ENCODE measurements around the gene CLRN1. TPM values are rescaled to one million over a fixed set of nuclear protein-coding genes. Genes with fewer than 3 reads are reported as not detected.

CLRN1 gene
- total RNA-seq, 2 experiments from 2014 or later, result not detected

- intact Hi-C loops (cut with micrococcal nuclease; ENCODE audit: unreplicated experiment), result no loop called here
- no peaks in the 10 kb centered on the region for H3K36me3 ChIP-seq (ENCODE audit: insufficient read depth, low read length)
- no peak overlapping the region for H3K27ac ChIP-seq (ENCODE audit: low read depth, low read length, poor library complexity, severe bottlenecking)
- H3K4me1 ChIP-seq (ENCODE audit: insufficient read depth, low read length, poor library complexity, severe bottlenecking), result no peaks in the 10 kb centered on the region
- H3K9me3 ChIP-seq (ENCODE audit: low read length), result no peaks in the 10 kb centered on the region
- H3K4me2 ChIP-seq (ENCODE audit: low read length), result no peak overlapping the region
- no peaks in the 10 kb centered on the region for H3K9me2 ChIP-seq (ENCODE audit: insufficient read depth, low read length)
- H3K79me2 ChIP-seq (ENCODE audit: insufficient read depth, low read depth, low read length), result no peaks in the 10 kb centered on the region
- TF ChIP-seq EZH2phosphoT487 (IDR thresholded peaks at IDR 0.05; ENCODE audit: borderline replicate concordance, low read depth, low read length) (no peak), CTCF (conservative IDR thresholded peaks at IDR 0.05; ENCODE audit: low read length) (no peak)
- no peak overlapping the region for H2AFZ ChIP-seq (ENCODE audit: low read length)
- ChIA-PET CTCF (ENCODE audit: unreplicated experiment) (no interaction called here), POLR2A (no interaction called here)
- BruUV-seq (replicated peaks), result no TSS peak
- H3K4me3 ChIP-seq (ENCODE audit: low read depth, low read length, poor library complexity, severe bottlenecking), result no peak overlapping the region
- H4K20me1 ChIP-seq (ENCODE audit: insufficient read depth, low read length), result no peaks in the 10 kb centered on the region
- DNase-seq (ENCODE audit: low spot score), result no peak
Measured at GRCh38 chr3:150936693-150937092, 35.8 kb downstream of the CLRN1 start.

- Histone ChIP-seq H3K79me2 (ENCODE audit: insufficient read depth, low read depth, low read length) (no peaks in the 10 kb centered on the region), H3K4me1 (ENCODE audit: insufficient read depth, low read length, poor library complexity, severe bottlenecking) (no peaks in the 10 kb centered on the region), H3K9me3 (ENCODE audit: low read length) (no peaks in the 10 kb centered on the region), H4K20me1 (ENCODE audit: insufficient read depth, low read length) (no peaks in the 10 kb centered on the region), H2AFZ (ENCODE audit: low read length) (no peak overlapping the region), H3K9me2 (ENCODE audit: insufficient read depth, low read length) (no peaks in the 10 kb centered on the region), H3K4me3 (ENCODE audit: low read depth, low read length, poor library complexity, severe bottlenecking) (no peak overlapping the region), H3K4me2 (ENCODE audit: low read length) (no peak overlapping the region), H3K27ac (ENCODE audit: low read depth, low read length, poor library complexity, severe bottlenecking) (no peak overlapping the region), H3K36me3 (ENCODE audit: insufficient read depth, low read length) (no peaks in the 10 kb centered on the region)
- no peak for TF ChIP-seq EZH2phosphoT487 (IDR thresholded peaks at IDR 0.05; ENCODE audit: borderline replicate concordance, low read depth, low read length)
- TF ChIP-seq CTCF (conservative IDR thresholded peaks at IDR 0.05; ENCODE audit: low read length), result no peak
- ChIA-PET POLR2A (interaction anchor here (0.6 kb wide), 1 partner anchor 14 kb away, joined by 3 read pairs; no protein-coding TSS in a partner anchor), CTCF (ENCODE audit: unreplicated experiment) (no interaction called here)
- BruUV-seq (replicated peaks), result no TSS peak
- no peak for DNase-seq (ENCODE audit: low spot score)
- intact Hi-C loops (cut with micrococcal nuclease; ENCODE audit: unreplicated experiment), result no loop called here
Measured at GRCh38 chr3:150933473-150933995, 39.0 kb downstream of the CLRN1 start.

- Histone ChIP-seq H3K79me2 (ENCODE audit: insufficient read depth, low read depth, low read length) (no peaks in the 10 kb centered on the region), H3K4me2 (ENCODE audit: low read length) (no peak overlapping the region), H2AFZ (ENCODE audit: low read length) (no peak overlapping the region), H4K20me1 (ENCODE audit: insufficient read depth, low read length) (no peaks in the 10 kb centered on the region), H3K9me3 (ENCODE audit: low read length) (no peaks in the 10 kb centered on the region), H3K27ac (ENCODE audit: low read depth, low read length, poor library complexity, severe bottlenecking) (no peak overlapping the region), H3K4me3 (ENCODE audit: low read depth, low read length, poor library complexity, severe bottlenecking) (no peak overlapping the region), H3K4me1 (ENCODE audit: insufficient read depth, low read length, poor library complexity, severe bottlenecking) (no peaks in the 10 kb centered on the region), H3K9me2 (ENCODE audit: insufficient read depth, low read length) (no peaks in the 10 kb centered on the region), H3K36me3 (ENCODE audit: insufficient read depth, low read length) (no peaks in the 10 kb centered on the region)
- TF ChIP-seq EZH2phosphoT487 (IDR thresholded peaks at IDR 0.05; ENCODE audit: borderline replicate concordance, low read depth, low read length) (no peak), CTCF (conservative IDR thresholded peaks at IDR 0.05; ENCODE audit: low read length) (no peak)
- ChIA-PET POLR2A (interaction anchor here (0.7 kb wide), 1 partner anchor 13 kb away, joined by 3 read pairs; no protein-coding TSS in a partner anchor), CTCF (ENCODE audit: unreplicated experiment) (no interaction called here)
- intact Hi-C loops (cut with micrococcal nuclease; ENCODE audit: unreplicated experiment), result no loop called here
- no TSS peak for BruUV-seq (replicated peaks)
- DNase-seq (ENCODE audit: low spot score), result no peak
Measured at GRCh38 chr3:150931745-150932144, 40.8 kb downstream of the CLRN1 start.
